SHP77 (cell line): ENCODE results near the gene FN3KRP.
A peak's percentile ranks its signal among the peaks of the same experiment; 100 is the strongest.

Experiments used
- DNase-seq, 2 experiments: peaks; one replicate each; lab custom pipeline; 2025; lab: John Stamatoyannopoulos, UW

Gene FN3KRP

GRCh38 chr17:82716203-82717010 lies at the start of gene FN3KRP:
Gene FN3KRP (plus strand): TSS chr17:82716706. CDS start chr17:82716756, 50 bp downstream.
- DNase-seq: peak; percentile 90 to 96

GRCh38 chr17:82666931-82667667 lies 49.4 kb upstream of the FN3KRP start:
- no peak for DNase-seq

- no peak for DNase-seq
Observed at GRCh38 chr17:82667668-82668000, 48.9 kb upstream of the FN3KRP start.

- no peak for DNase-seq
Observed at GRCh38 chr17:82668024-82668630, 48.4 kb upstream of the FN3KRP start.

GRCh38 chr17:82668631-82669099 lies 47.8 kb upstream of the FN3KRP start:
- DNase-seq: peak; percentile 38 to 68

GRCh38 chr17:82670661-82671450 lies 45.6 kb upstream of the FN3KRP start:
- no peak for DNase-seq

- peak in 1 of 2 experiments; percentile 18 for DNase-seq
Observed at GRCh38 chr17:82674656-82675475, 41.6 kb upstream of the FN3KRP start.

- no peak for DNase-seq
Observed at GRCh38 chr17:82675476-82676245, 40.8 kb upstream of the FN3KRP start.

GRCh38 chr17:82677353-82677925 lies 39.1 kb upstream of the FN3KRP start:
- no peak for DNase-seq

- peak; percentile 47 to 61 for DNase-seq
Observed at GRCh38 chr17:82678265-82678891, 38.1 kb upstream of the FN3KRP start.

GRCh38 chr17:82679586-82680465 lies 36.7 kb upstream of the FN3KRP start:
- DNase-seq: no peak

- no peak for DNase-seq
Observed at GRCh38 chr17:82681547-82681946, 35.0 kb upstream of the FN3KRP start.

- no peak for DNase-seq
Observed at GRCh38 chr17:82683534-82683933, 33.0 kb upstream of the FN3KRP start.

GRCh38 chr17:82684228-82684841 lies 32.2 kb upstream of the FN3KRP start:
- DNase-seq: no peak

GRCh38 chr17:82685291-82685690 lies 31.2 kb upstream of the FN3KRP start:
- no peak for DNase-seq

- DNase-seq: no peak
Observed at GRCh38 chr17:82686366-82687324, 29.9 kb upstream of the FN3KRP start.

- no peak for DNase-seq
Observed at GRCh38 chr17:82687375-82687861, 29.1 kb upstream of the FN3KRP start.
